DMS153 treated with DMSO at 0.1 percent for 48 hours (cell line): ENCODE data around the gene VIPR1.
A peak's percentile ranks its signal among the peaks of the same experiment; 100 is the strongest.

Experiments
- DNase-seq: peaks from one replicate; lab custom pipeline; 2025; ENCODE audit not compliant: unreplicated experiment; lab: John Stamatoyannopoulos, UW

VIPR1 gene

GRCh38 chr3:42502429-42503250 lies at the start of gene VIPR1:
VIPR1 (plus strand) TSS chr3:42502643; CDS start chr3:42502736, 93 bp downstream.
- DNase-seq = peak; percentile 14

- DNase-seq = no peak
Measured at GRCh38 chr3:42456211-42456610, 46.2 kb upstream of the VIPR1 start.

GRCh38 chr3:42459151-42459550 lies 43.3 kb upstream of the VIPR1 start:
- DNase-seq = no peak

GRCh38 chr3:42461762-42462161 lies 40.7 kb upstream of the VIPR1 start:
- DNase-seq = no peak

- DNase-seq = no peak
Measured at GRCh38 chr3:42463093-42463492, 39.4 kb upstream of the VIPR1 start.

- DNase-seq = no peak
Measured at GRCh38 chr3:42468111-42468510, 34.3 kb upstream of the VIPR1 start.

- no peak for DNase-seq
Measured at GRCh38 chr3:42472555-42472954, 29.9 kb upstream of the VIPR1 start.

- no peak for DNase-seq
Measured at GRCh38 chr3:42473083-42473932, 29.1 kb upstream of the VIPR1 start.

GRCh38 chr3:42476225-42477125 lies 26.0 kb upstream of the VIPR1 start:
- no peak for DNase-seq

- DNase-seq = no peak
Measured at GRCh38 chr3:42477696-42478095, 24.7 kb upstream of the VIPR1 start.

- no peak for DNase-seq
Measured at GRCh38 chr3:42478830-42479229, 23.6 kb upstream of the VIPR1 start.

- DNase-seq = no peak
Measured at GRCh38 chr3:42486814-42487565, 15.5 kb upstream of the VIPR1 start.

- DNase-seq = no peak
Measured at GRCh38 chr3:42488687-42489086, 13.8 kb upstream of the VIPR1 start.

- DNase-seq = no peak
Measured at GRCh38 chr3:42489116-42489936, 13.1 kb upstream of the VIPR1 start.

- DNase-seq = no peak
Measured at GRCh38 chr3:42489937-42490227, 12.6 kb upstream of the VIPR1 start.

- no peak for DNase-seq
Measured at GRCh38 chr3:42490243-42490642, 12.2 kb upstream of the VIPR1 start.

GRCh38 chr3:42491881-42492507 lies 10.4 kb upstream of the VIPR1 start:
- no peak for DNase-seq

GRCh38 chr3:42492508-42493080 lies 9.8 kb upstream of the VIPR1 start:
- DNase-seq = no peak
